Activated CD4-positive, alpha-beta memory T cell treated with anti-CD3 and anti-CD28 coated beads, Interleukin-2, amount 10 ng/mL, durations not matched to agents 7 days and 5 days (primary cell): ENCODE data around the gene MRPS18A. TPM values are rescaled to one million over a fixed set of nuclear protein-coding genes. Genes with fewer than 3 reads are reported as not detected.
"Not testable (repeated sequence)": the region's sequence is repeated elsewhere in the genome, so short reads cannot be mapped to it uniquely, and the experiment has no call there.

ENCODE experiments used
- CTCF ChIA-PET: fragments of 350-600 bp; sonication (Branson Sonifier 250); formaldehyde crosslinking; loops from one replicate; lab custom pipeline; 2021; ENCODE audit warnings: antibody characterized with exemption, inconsistent platforms; lab: Charles Lee
- POLR2A ChIA-PET: fragments of 350-600 bp; sonication (Branson Sonifier 250); formaldehyde crosslinking; loops from one replicate; lab custom pipeline; 2021; ENCODE audit warnings: antibody characterized with exemption; lab: Charles Lee
- DNase-seq: peaks from one replicate; pipeline ENCODE4 v3.0.0-alpha.2; 2020
- H3K27ac Mint-ChIP-seq: one replicate; pipeline ENCODE4 v1.8.0; 2021; ENCODE audit warnings: mild to moderate bottlenecking, mixed read lengths
- H3K27me3 Mint-ChIP-seq: one replicate; pipeline ENCODE4 v1.8.0; 2021; ENCODE audit warnings: mixed read lengths
- H3K36me3 Mint-ChIP-seq: one replicate; pipeline ENCODE4 v1.8.0; 2021; ENCODE audit warnings: low read depth, mixed read lengths
- H3K4me1 Mint-ChIP-seq: one replicate; pipeline ENCODE4 v1.8.0; 2021; ENCODE audit warnings: mixed read lengths
- H3K4me3 Mint-ChIP-seq: one replicate; pipeline ENCODE4 v1.8.0; 2021; ENCODE audit warnings: mild to moderate bottlenecking, mixed read lengths
- H3K9me3 Mint-ChIP-seq: one replicate; pipeline ENCODE4 v1.8.0; 2021; ENCODE audit warnings: mixed read lengths
- total RNA-seq, 2 experiments: library from RNA; stranded (reverse); gene quantifications; one replicate each; pipeline ENCODE4 v1.2.3, GENCODE V29; 2021

MRPS18A gene
- total RNA-seq, 2 experiments from 2014 or later, result 38.5 to 40.5 TPM

- DNase-seq, result peak; percentile 32
- peaks cover 53% of the 10 kb centered on the region for H3K27me3 Mint-ChIP-seq
- peaks cover 12% of the 10 kb centered on the region for H3K4me1 Mint-ChIP-seq
- ChIA-PET CTCF (no interaction called here), POLR2A (no interaction called here)
- H3K9me3 Mint-ChIP-seq, result no peaks in the 10 kb centered on the region
- H3K4me3 Mint-ChIP-seq, result no peak overlapping the region
- H3K27ac Mint-ChIP-seq, result no peak overlapping the region
- H3K36me3 Mint-ChIP-seq, result no peaks in the 10 kb centered on the region
Measured at GRCh38 chr6:43702534-43703440, 15.2 kb upstream of the MRPS18A start.

- ChIA-PET CTCF (no interaction called here), POLR2A (no interaction called here)
- peaks cover 12% of the 10 kb centered on the region for H3K4me1 Mint-ChIP-seq
- H3K27ac Mint-ChIP-seq, result no peak overlapping the region
- H3K27me3 Mint-ChIP-seq, result peaks cover 55% of the 10 kb centered on the region
- no peak overlapping the region for H3K4me3 Mint-ChIP-seq
- no peak for DNase-seq
- H3K36me3 Mint-ChIP-seq, result no peaks in the 10 kb centered on the region
- H3K9me3 Mint-ChIP-seq, result no peaks in the 10 kb centered on the region
Measured at GRCh38 chr6:43702171-43702533, 14.6 kb upstream of the MRPS18A start.

GRCh38 chr6:43700939-43701560 is 13.5 kb upstream of the MRPS18A start:
- DNase-seq, H3K27ac Mint-ChIP-seq, H3K9me3 Mint-ChIP-seq, H3K36me3 Mint-ChIP-seq, H3K4me1 Mint-ChIP-seq, H3K4me3 Mint-ChIP-seq: not testable (repeated sequence)
- POLR2A ChIA-PET, result interaction anchor here (0.9 to 1.1 kb wide), 2 partner anchors 13 to 18 kb away, joined by 3 read pairs; partner anchors contain the start of gene MRPS18A
- CTCF ChIA-PET, result interaction anchor here (0.6 kb wide), 1 partner anchor 397 kb away, joined by 3 read pairs; no protein-coding TSS in a partner anchor
- H3K27me3 Mint-ChIP-seq, result peaks cover 44% of the 10 kb centered on the region

- Mint-ChIP-seq H3K4me3 (no peak overlapping the region), H3K27me3 (peaks cover 34% of the 10 kb centered on the region), H3K9me3 (no peaks in the 10 kb centered on the region), H3K4me1 (peaks cover under 1% of the 10 kb centered on the region), H3K27ac (no peak overlapping the region), H3K36me3 (no peaks in the 10 kb centered on the region)
- CTCF ChIA-PET, result no interaction called here
- POLR2A ChIA-PET, result interaction anchor here (0.9 to 1.1 kb wide), 2 partner anchors 12 to 19 kb away, joined by 3 read pairs; partner anchors contain the start of gene MRPS18A
- DNase-seq, result no peak
Measured at GRCh38 chr6:43699564-43700186, 12.1 kb upstream of the MRPS18A start.

- CTCF ChIA-PET, result no interaction called here
- no peak for DNase-seq
- no peak overlapping the region for H3K4me3 Mint-ChIP-seq
- no peak overlapping the region for H3K27ac Mint-ChIP-seq
- H3K4me1 Mint-ChIP-seq, result no peaks in the 10 kb centered on the region
- POLR2A ChIA-PET, result no interaction called here
- peaks cover 33% of the 10 kb centered on the region for H3K27me3 Mint-ChIP-seq
- no peaks in the 10 kb centered on the region for H3K9me3 Mint-ChIP-seq
- no peaks in the 10 kb centered on the region for H3K36me3 Mint-ChIP-seq
Measured at GRCh38 chr6:43698584-43699349, 11.2 kb upstream of the MRPS18A start.

- H3K4me3 Mint-ChIP-seq, result no peak overlapping the region
- no peak overlapping the region for H3K27ac Mint-ChIP-seq
- peaks cover 26% of the 10 kb centered on the region for H3K27me3 Mint-ChIP-seq
Measured at GRCh38 chr6:43697421-43697820, 9.8 kb upstream of the MRPS18A start.

GRCh38 chr6:43695967-43696291 is 8.3 kb upstream of the MRPS18A start:
- Mint-ChIP-seq H3K27me3 (peaks cover 19% of the 10 kb centered on the region), H3K9me3 (no peaks in the 10 kb centered on the region), H3K4me1 (no peaks in the 10 kb centered on the region), H3K4me3 (no peak overlapping the region), H3K27ac (no peak overlapping the region), H3K36me3 (no peaks in the 10 kb centered on the region)
- POLR2A ChIA-PET, result interaction anchor here (0.8 kb wide), 1 partner anchor 13 kb away, joined by 4 read pairs; no protein-coding TSS in a partner anchor
- DNase-seq, result no peak
- CTCF ChIA-PET, result no interaction called here

More at GRCh38 chr6:43697421-43697820, 9.8 kb upstream of the MRPS18A start:
- CTCF ChIA-PET, result no interaction called here
- Mint-ChIP-seq H3K36me3 (no peaks in the 10 kb centered on the region), H3K4me1 (no peaks in the 10 kb centered on the region), H3K9me3 (no peaks in the 10 kb centered on the region)
- no peak for DNase-seq
- POLR2A ChIA-PET, result no interaction called here

- H3K27ac Mint-ChIP-seq, result no peak overlapping the region
- ChIA-PET POLR2A (interaction anchor here (0.8 kb wide), 1 partner anchor 14 kb away, joined by 4 read pairs; no protein-coding TSS in a partner anchor), CTCF (no interaction called here)
- H3K27me3 Mint-ChIP-seq, result peaks cover 17% of the 10 kb centered on the region
- H3K36me3 Mint-ChIP-seq, result no peaks in the 10 kb centered on the region
- no peak overlapping the region for H3K4me3 Mint-ChIP-seq
- H3K4me1 Mint-ChIP-seq, result no peaks in the 10 kb centered on the region
- DNase-seq, result no peak
- no peaks in the 10 kb centered on the region for H3K9me3 Mint-ChIP-seq
Measured at GRCh38 chr6:43695215-43695966, 7.8 kb upstream of the MRPS18A start.

- Mint-ChIP-seq H3K36me3 (peaks cover 10% of the 10 kb centered on the region), H3K4me1 (peaks cover 28% of the 10 kb centered on the region), H3K4me3 (no peak overlapping the region), H3K27me3 (peaks cover 2% of the 10 kb centered on the region), H3K27ac (no peak overlapping the region), H3K9me3 (no peaks in the 10 kb centered on the region)
- POLR2A ChIA-PET, result interaction anchor here (5.1 kb wide), 1 partner anchor 19 kb away, joined by 23 read pairs; no protein-coding TSS in a partner anchor
- no peak for DNase-seq
- CTCF ChIA-PET, result interaction anchor here (1.5 to 4.5 kb wide), 4 partner anchors 22 to 389 kb away, joined by 7 to 22 read pairs (median 13); partner anchors contain the start of gene VEGFA
Measured at GRCh38 chr6:43689421-43689820, 1.8 kb upstream of the MRPS18A start.

- peaks cover 40% of the 10 kb centered on the region for H3K4me1 Mint-ChIP-seq
- H3K9me3 Mint-ChIP-seq, result no peaks in the 10 kb centered on the region
- no peaks in the 10 kb centered on the region for H3K27me3 Mint-ChIP-seq
- ChIA-PET CTCF (interaction anchor here (1.5 to 4.5 kb wide), 5 partner anchors 17 to 392 kb away, joined by 5 to 22 read pairs (median 9); partner anchors contain the start of gene VEGFA), POLR2A (interaction anchor here (1.3 to 5.1 kb wide), 4 partner anchors 17 to 58 kb away, joined by 5 to 23 read pairs (median 9); partner anchors contain the start of genes GTPBP2 and MAD2L1BP)
- peaks cover 19% of the 10 kb centered on the region for H3K36me3 Mint-ChIP-seq
- no peak for DNase-seq
- peak overlapping the region; percentile 80 for H3K27ac Mint-ChIP-seq
- peak overlapping the region; percentile 81 for H3K4me3 Mint-ChIP-seq
Measured at GRCh38 chr6:43687079-43687436, 533 bp downstream of the MRPS18A start.

GRCh38 chr6:43683708-43684455 is 3.7 kb downstream of the MRPS18A start:
- Mint-ChIP-seq H3K27me3 (no peaks in the 10 kb centered on the region), H3K4me1 (peaks cover 40% of the 10 kb centered on the region), H3K4me3 (no peak overlapping the region), H3K36me3 (peaks cover 30% of the 10 kb centered on the region), H3K27ac (no peak overlapping the region), H3K9me3 (no peaks in the 10 kb centered on the region)
- POLR2A ChIA-PET, result no interaction called here
- CTCF ChIA-PET, result no interaction called here
- no peak for DNase-seq
